Activated CD4-positive, alpha-beta T cell treated with anti-CD3 and anti-CD28 coated beads, Interleukin-2, amount 50 U/mL, for 48 hours (primary cell): ENCODE data around the gene GALNT18.
"Not testable (repeated sequence)": the region's sequence is repeated elsewhere in the genome, so short reads cannot be mapped to it uniquely, and the experiment has no call there.

Experiments used
- DNase-seq, 2 experiments: peaks; one replicate each; pipeline ENCODE4 v3.0.0-alpha.2; 2020

Gene GALNT18

GRCh38 chr11:11454671-11455223, 167.1 kb downstream of the GALNT18 start:
- DNase-seq, result no peak

GRCh38 chr11:11451501-11452005, 170.3 kb downstream of the GALNT18 start:
- no peak for DNase-seq

GRCh38 chr11:11450744-11451362, 171.0 kb downstream of the GALNT18 start:
- DNase-seq, result no peak

GRCh38 chr11:11449327-11449726, 172.5 kb downstream of the GALNT18 start:
- DNase-seq, result no peak

GRCh38 chr11:11448626-11449025, 173.2 kb downstream of the GALNT18 start:
- no peak for DNase-seq

DNA sequence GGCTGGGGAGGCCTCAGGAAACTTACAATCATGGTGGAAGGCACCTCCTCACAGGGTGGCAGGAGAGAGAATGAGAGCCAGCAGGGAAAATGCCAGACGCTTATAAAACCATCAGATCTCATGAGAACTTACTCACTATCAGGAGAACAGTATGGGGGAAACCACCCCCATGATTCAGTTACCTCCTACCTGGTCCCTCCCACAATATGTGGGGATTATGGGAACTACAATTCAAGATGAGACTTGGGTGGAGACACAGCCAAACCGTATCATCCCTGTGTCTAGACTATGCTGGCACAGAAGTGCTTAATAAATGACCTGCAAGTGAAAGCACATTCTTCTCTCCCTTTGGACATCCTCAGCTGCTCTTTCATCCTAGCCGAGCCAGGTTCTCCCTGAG, 174.2 kb downstream of the GALNT18 start:
- not testable (repeated sequence) for DNase-seq

DNA sequence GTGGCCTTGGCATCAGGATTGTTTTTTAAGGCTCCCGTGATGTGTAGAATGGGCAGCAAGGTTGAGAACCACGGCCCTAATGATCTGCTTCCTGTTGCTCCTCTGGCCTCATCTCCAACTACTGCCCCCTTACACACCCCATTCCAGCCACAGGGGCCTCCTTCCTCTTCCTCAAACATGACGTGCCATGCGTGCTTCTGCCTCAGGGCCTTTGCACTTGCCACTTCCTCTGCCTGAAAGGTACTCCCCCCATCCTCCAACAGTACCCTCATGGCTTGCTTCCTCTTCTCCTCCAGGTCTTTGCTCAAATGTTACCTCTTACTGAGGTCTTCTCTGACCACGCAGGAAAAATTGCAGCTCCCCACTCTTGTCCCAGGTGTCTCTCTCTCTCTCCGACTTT, 174.8 kb downstream of the GALNT18 start:
- no peak for DNase-seq

DNA sequence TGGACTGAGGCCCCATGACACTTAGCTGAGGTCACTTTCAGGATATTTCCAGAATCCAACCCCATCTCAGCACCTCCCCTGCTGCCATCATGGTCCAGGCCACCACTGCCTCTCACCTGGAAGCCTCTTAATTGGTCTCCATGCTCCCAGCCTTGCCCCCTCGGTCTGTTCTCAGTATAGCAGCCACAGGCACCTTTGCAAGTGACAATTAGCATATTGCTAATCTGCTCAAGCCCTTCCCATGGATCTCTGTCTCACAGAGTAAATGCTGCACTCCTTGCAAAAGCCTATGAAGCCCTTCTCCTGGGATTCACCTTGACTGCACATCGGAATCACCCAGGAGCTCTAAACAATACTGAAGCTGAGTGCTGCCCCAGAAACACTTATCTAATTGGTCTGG, 175.2 kb downstream of the GALNT18 start:
- DNase-seq, result no peak

DNA sequence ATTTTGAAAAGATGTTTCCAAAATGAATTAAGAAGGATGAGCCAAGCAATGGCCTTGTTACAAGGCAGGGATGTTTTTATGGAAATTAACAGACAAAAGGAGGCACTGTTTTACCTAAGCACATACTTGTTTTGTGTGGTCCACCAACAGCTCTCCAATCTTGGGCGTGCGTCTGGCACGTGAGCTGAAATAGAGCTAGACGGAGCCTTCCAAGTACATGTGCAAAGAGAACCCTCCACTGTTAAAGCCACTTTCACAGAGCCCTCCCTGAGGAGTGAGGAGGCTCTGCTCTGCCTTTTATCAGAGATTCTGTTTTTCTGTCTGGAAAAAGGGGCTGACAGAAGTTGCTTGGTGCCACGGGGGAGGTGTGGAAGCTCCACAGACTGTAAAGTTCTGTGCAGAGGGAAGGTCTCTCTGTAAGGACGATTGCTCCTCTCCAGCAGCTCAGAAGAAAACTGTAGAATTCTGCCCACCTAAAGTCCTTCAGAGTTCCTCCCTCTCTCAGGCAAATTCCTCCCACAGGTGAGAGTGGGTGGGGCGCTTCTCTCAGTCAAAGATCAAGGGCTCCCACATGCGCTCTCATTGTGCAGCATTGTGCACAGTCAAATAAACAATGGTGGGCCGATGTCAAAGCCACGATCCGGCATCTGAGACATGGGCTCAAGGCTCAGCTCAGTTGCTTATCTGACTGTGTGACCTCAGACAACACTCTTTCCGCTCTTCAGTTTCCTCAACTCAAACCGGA, 176.2 kb downstream of the GALNT18 start:
- no peak for DNase-seq

- no peak for DNase-seq
Observed at GRCh38 chr11:11444804-11445131, 177.0 kb downstream of the GALNT18 start.

DNA sequence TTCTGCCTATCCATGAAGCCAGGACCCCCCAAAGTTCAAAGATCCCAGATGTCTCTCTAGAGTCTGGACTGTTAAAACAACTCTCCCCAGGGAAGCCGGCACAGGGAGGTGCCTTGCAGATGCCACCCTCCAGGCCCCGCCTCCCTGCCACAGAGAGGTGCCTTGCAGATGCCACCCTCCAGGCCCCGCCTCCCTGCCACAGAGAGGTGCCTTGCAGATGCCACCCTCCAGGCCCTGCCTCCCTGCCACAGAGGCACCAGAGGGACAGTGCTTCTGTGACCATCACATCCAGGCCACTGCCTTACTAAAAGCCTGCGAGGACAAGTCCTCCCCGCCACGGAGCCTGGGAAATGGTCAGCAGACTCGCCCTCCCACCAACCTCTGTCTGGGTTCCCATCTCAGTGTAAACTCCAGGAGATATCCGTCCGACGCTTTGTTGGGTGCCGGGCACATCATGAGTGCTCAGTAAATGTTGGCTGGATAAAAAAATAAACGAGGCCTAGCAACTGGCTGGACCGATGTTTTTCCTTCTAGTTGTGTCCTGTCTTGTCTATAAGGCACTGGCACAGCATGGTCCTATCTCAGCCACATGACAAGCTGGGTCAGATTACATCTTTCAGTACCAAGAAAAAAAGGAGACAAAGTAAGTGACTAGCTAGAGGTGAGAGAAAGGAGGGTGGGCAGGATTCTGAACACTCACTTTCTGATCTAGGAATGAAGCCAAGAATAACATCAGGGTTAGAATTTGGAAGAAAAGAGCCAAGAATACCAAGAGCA, 177.6 kb downstream of the GALNT18 start:
- DNase-seq, result no peak

GRCh38 chr11:11442791-11443190, 179.0 kb downstream of the GALNT18 start:
- no peak for DNase-seq

GRCh38 chr11:11441516-11441915, 180.3 kb downstream of the GALNT18 start:
- DNase-seq, result no peak

DNA sequence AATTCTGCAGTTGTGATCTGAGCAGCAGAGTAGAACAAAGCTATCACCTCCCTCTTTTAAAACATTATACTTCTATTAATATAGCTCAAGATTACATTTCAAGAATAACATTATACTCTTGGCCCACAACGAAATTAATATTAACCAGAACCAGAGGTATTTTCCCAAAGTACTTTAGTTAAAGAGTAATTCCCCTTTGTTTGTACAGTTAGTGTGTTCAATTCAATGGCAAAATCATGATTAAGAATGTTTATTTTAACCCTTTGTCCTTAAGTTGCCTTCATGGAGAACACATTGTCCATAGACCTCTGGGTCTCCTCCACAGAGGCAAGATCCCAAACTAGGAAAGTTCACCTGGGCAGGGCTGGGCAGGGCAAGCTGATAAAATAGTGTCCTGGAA, 180.7 kb downstream of the GALNT18 start:
- DNase-seq, result no peak

- no peak for DNase-seq
Observed at GRCh38 chr11:11440144-11440543, 181.7 kb downstream of the GALNT18 start.

DNA sequence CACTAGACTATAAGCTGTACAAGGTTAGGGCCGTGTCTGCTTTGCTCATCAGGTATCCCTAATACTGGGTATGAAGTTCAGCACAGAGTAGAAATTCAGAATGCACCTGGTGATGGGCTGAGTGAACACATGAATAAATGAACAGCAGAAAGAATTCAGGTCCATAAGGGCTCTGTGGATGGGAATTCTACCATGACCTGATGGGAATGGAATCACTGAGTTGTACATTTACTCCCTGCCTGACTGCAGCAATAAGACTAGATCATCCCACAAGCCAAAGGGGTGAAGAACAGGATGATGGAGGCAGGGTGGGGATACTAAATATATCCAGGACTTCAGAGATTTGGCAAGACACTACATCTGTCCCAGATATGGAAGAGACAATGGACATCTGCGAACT, 182.2 kb downstream of the GALNT18 start:
- DNase-seq, result no peak

- no peak for DNase-seq
Observed at GRCh38 chr11:11436715-11437313, 185.0 kb downstream of the GALNT18 start.

DNA sequence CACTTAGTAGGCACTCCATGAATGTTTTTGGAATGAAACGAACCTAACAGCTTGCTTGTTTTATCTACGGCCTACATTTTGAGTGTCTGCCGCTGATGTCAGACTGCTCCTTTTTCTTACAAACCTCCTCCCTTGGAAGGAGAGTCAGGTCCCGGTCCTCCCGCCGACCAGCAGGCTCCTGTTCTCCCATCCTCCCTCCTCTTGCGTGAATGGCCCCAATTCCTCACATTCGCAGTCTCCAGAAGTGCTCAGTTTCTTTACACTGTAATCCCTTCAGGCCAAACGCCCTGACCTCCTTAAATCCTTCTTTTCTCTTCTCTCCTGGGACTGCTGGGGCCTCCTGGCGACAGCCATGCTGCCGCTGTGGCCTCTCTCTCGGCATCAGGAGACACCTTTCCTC, 186.2 kb downstream of the GALNT18 start:
- DNase-seq, result no peak

- DNase-seq, result no peak
Observed at GRCh38 chr11:11433960-11434359, 187.8 kb downstream of the GALNT18 start.

GRCh38 chr11:11432621-11433319, 189.0 kb downstream of the GALNT18 start:
- no peak for DNase-seq

DNA sequence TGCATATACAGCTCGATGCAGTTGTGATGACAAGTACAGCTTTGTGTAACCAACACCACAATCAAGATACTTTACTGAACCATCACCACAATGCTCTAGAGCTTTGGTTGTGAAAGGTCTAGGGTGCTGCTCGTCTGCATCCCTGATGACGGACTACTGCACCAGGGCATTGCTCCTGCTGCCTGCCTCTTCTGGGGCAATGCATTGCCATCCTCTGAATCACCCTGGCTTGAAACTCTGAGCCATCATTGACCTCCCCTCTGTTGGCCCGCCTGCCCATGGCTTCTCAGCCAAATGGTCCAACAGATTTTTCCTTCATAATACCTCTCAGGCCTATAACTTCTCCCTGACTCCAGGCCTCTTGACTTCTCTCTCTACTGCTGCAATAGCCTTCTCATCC, 191.4 kb downstream of the GALNT18 start:
- no peak for DNase-seq

- DNase-seq, result no peak
Observed at GRCh38 chr11:11428714-11429113, 193.1 kb downstream of the GALNT18 start.

DNA sequence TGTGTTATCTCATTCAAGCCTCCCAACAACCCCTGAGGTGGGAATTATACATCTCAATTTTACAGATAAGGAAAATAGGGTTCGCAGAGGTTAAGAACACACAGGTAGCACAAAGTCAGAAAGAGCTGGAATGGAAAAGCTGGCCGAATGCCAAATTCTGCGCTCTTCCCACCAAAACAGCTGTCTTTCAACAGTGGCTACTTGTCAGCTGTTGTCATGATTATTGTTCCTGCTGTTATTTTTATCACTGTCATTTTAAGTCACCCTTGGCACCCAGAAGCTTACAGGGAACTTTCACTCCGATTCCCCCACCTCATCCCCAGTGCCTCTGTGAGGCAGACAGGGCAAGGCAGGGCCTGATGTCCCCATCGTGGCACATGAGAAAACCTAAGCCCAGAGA, 194.3 kb downstream of the GALNT18 start:
- DNase-seq, result no peak
